ENCODE measurements around the gene CACNA2D1.

- TF ChIP-seq CTCF (IDR thresholded peaks at IDR 0.05) (no peak), ZFX (IDR thresholded peaks at IDR 0.05; ENCODE audit: borderline replicate concordance) (no peak)
Measured at GRCh38 chr7:82359426-82359825, 84.2 kb downstream of the CACNA2D1 start.

All from 22Rv1 (cell line).